Ascending aorta (tissue), 2 donors: Measurements from ENCODE around the gene HTR3B. TPM values are rescaled to one million over a fixed set of nuclear protein-coding genes. Genes with fewer than 3 reads are reported as not detected.

ENCODE experiments used
- DNase-seq, 2 donors: peaks; one replicate each; pipeline ENCODE4 v3.0.0-alpha.2; 2019; ENCODE audit warnings: low spot score in 2 of 2
- H3K27ac ChIP-seq, 2 donors: fragments of 200-600 bp; sonication (generic); one replicate each; pipeline ENCODE4 v1.5.1; 2016 to 2017; ENCODE audit warnings: mild to moderate bottlenecking in 1 of 2
- H3K27me3 ChIP-seq: fragments of 200-600 bp; sonication (generic); one replicate; pipeline ENCODE4 v1.5.1; 2017
- H3K36me3 ChIP-seq, 2 donors: fragments of 200-600 bp; sonication (generic); one replicate each; pipeline ENCODE4 v1.5.1; 2016
- H3K4me1 ChIP-seq, 2 donors: fragments of 200-600 bp; sonication (generic); one replicate each; pipeline ENCODE4 v1.5.1; 2016 to 2017; ENCODE audit warnings: mild to moderate bottlenecking in 1 of 2
- H3K4me3 ChIP-seq, 2 donors: fragments of 200-600 bp; sonication (generic); one replicate each; pipeline ENCODE4 v1.5.1; 2016 to 2017; ENCODE audit warnings: mild to moderate bottlenecking in 1 of 2
- H3K9me3 ChIP-seq, 2 donors: fragments of 200-600 bp; sonication (generic); one replicate each; pipeline ENCODE4 v1.5.1; 2016
- intact Hi-C: fragments of 100-400 bp; cut with DNase I; formaldehyde crosslinking; loops from one replicate; pipeline ENCODE4 v1.15.1; 2023
- total RNA-seq: library from RNA; depleted of rRNA; stranded (reverse); fragments of >200 nt; gene quantifications from one replicate; pipeline ENCODE4 v1.1.0, GENCODE V29; 2016
- TF ChIP-seq, protein P1 (sequence below), 3 experiments: fragments of 200-600 bp in 2 of 3; fragments of 450-650 bp in 1 of 3; sonication (generic) in 2 of 3; IDR thresholded peaks; one replicate each; pipeline ENCODE4 v1.5.1; 2016 to 2019; ENCODE audit warnings: antibody characterized with exemption in 3 of 3, mild to moderate bottlenecking in 1 of 3, moderate library complexity in 1 of 3

HTR3B gene
- total RNA-seq, 1 donor from 2014 or later = not detected

DNA sequence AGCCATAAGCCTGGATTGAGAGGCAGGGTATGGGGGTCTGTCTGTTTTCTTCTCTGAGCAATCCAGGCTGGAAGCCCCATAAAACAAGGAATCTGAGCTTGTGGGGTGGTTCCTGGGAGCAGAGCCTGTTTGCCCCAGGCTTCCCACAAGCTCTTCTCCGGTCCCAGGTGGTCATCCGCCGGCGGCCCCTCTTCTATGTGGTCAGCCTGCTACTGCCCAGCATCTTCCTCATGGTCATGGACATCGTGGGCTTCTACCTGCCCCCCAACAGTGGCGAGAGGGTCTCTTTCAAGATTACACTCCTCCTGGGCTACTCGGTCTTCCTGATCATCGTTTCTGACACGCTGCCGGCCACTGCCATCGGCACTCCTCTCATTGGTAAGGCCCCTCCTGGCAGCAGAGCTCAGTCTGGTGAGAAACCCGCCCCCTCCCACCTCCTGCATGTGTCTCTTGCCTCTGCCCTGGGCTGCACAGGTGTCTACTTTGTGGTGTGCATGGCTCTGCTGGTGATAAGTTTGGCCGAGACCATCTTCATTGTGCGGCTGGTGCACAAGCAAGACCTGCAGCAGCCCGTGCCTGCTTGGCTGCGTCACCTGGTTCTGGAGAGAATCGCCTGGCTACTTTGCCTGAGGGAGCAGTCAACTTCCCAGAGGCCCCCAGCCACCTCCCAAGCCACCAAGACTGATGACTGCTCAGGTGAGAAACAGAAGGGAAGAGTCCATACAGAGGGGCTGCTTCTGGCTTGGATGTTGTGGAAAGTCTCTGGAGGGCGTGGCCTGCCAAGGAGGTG lies 82.0 kb downstream of the HTR3B start:
- intact Hi-C loops = no loop called here
- TF ChIP-seq, protein P1, sequence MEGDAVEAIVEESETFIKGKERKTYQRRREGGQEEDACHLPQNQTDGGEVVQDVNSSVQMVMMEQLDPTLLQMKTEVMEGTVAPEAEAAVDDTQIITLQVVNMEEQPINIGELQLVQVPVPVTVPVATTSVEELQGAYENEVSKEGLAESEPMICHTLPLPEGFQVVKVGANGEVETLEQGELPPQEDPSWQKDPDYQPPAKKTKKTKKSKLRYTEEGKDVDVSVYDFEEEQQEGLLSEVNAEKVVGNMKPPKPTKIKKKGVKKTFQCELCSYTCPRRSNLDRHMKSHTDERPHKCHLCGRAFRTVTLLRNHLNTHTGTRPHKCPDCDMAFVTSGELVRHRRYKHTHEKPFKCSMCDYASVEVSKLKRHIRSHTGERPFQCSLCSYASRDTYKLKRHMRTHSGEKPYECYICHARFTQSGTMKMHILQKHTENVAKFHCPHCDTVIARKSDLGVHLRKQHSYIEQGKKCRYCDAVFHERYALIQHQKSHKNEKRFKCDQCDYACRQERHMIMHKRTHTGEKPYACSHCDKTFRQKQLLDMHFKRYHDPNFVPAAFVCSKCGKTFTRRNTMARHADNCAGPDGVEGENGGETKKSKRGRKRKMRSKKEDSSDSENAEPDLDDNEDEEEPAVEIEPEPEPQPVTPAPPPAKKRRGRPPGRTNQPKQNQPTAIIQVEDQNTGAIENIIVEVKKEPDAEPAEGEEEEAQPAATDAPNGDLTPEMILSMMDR (IDR thresholded peaks at IDR 0.05) = no peak
- Histone ChIP-seq H3K4me3 (no peak overlapping the region), H3K27ac (no peak overlapping the region), H3K36me3 (no peaks in the 10 kb centered on the region), H3K9me3 (no peaks in the 10 kb centered on the region), H3K27me3 (no peaks in the 10 kb centered on the region), H3K4me1 (no peaks in the 10 kb centered on the region)
- DNase-seq = no peak

DNA sequence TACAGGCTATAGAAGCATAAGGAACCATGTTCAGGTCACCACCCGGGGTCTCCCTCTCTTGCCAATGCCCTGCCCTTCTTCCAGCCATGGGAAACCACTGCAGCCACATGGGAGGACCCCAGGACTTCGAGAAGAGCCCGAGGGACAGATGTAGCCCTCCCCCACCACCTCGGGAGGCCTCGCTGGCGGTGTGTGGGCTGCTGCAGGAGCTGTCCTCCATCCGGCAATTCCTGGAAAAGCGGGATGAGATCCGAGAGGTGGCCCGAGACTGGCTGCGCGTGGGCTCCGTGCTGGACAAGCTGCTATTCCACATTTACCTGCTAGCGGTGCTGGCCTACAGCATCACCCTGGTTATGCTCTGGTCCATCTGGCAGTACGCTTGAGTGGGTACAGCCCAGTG lies 84.8 kb downstream of the HTR3B start:
- Histone ChIP-seq H3K27ac (no peak overlapping the region), H3K4me3 (no peak overlapping the region), H3K36me3 (no peaks in the 10 kb centered on the region), H3K9me3 (no peaks in the 10 kb centered on the region), H3K27me3 (no peaks in the 10 kb centered on the region), H3K4me1 (no peaks in the 10 kb centered on the region)
- intact Hi-C loops = no loop called here
- TF ChIP-seq, protein P1 (IDR thresholded peaks at IDR 0.05) = no peak
- DNase-seq = no peak

GRCh38 chr11:113989916-113990315 lies 85.3 kb downstream of the HTR3B start:
- DNase-seq = no peak
- intact Hi-C loops = no loop called here
- H3K4me1 ChIP-seq = no peaks in the 10 kb centered on the region
- H3K27me3 ChIP-seq = no peaks in the 10 kb centered on the region
- no peaks in the 10 kb centered on the region for H3K36me3 ChIP-seq
- H3K27ac ChIP-seq = no peak overlapping the region
- TF ChIP-seq, protein P1 (IDR thresholded peaks at IDR 0.05) = no peak
- no peaks in the 10 kb centered on the region for H3K9me3 ChIP-seq
- no peak overlapping the region for H3K4me3 ChIP-seq

DNA sequence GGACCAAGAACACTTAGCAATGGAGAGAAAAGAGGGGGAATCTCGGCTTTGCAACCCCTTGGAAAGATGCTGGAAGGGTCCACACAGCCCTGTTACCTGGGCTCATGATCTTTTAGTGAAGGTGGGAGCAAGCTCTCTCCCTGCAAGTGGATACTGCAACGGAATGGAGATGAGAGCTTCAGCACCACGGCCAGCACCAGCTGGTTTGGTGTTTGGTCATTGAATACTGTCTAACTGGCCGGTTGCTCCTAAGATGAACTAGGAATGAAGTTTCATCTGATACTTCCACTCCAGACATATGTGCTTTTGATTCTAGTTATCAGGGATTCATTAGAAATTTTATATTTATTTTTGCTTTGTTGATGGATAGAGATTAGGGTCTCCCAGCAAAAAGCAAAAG lies 86.6 kb downstream of the HTR3B start:
- Histone ChIP-seq H3K4me1 (no peaks in the 10 kb centered on the region), H3K4me3 (no peak overlapping the region), H3K27me3 (no peaks in the 10 kb centered on the region), H3K9me3 (no peaks in the 10 kb centered on the region), H3K36me3 (no peaks in the 10 kb centered on the region), H3K27ac (no peak overlapping the region)
- DNase-seq = no peak
- TF ChIP-seq, protein P1 (IDR thresholded peaks at IDR 0.05) = no peak
- intact Hi-C loops = no loop called here

- intact Hi-C loops = no loop called here
- Histone ChIP-seq H3K9me3 (no peaks in the 10 kb centered on the region), H3K27ac (no peak overlapping the region), H3K27me3 (no peaks in the 10 kb centered on the region), H3K36me3 (no peaks in the 10 kb centered on the region), H3K4me1 (no peaks in the 10 kb centered on the region), H3K4me3 (no peak overlapping the region)
- TF ChIP-seq, protein P1 (IDR thresholded peaks at IDR 0.05) = no peak
- no peak for DNase-seq
These were observed 87.3 kb downstream of the HTR3B start for GRCh38 chr11:113991718-113992458.
